DMS114 treated with DMSO at 0.1 percent for 48 hours (cell line): ENCODE measurements around the gene MBL2.

Experiments
- DNase-seq: peaks from one replicate; lab custom pipeline; 2025; ENCODE audit not compliant: unreplicated experiment; lab: John Stamatoyannopoulos, UW

The MBL2 gene

DNA sequence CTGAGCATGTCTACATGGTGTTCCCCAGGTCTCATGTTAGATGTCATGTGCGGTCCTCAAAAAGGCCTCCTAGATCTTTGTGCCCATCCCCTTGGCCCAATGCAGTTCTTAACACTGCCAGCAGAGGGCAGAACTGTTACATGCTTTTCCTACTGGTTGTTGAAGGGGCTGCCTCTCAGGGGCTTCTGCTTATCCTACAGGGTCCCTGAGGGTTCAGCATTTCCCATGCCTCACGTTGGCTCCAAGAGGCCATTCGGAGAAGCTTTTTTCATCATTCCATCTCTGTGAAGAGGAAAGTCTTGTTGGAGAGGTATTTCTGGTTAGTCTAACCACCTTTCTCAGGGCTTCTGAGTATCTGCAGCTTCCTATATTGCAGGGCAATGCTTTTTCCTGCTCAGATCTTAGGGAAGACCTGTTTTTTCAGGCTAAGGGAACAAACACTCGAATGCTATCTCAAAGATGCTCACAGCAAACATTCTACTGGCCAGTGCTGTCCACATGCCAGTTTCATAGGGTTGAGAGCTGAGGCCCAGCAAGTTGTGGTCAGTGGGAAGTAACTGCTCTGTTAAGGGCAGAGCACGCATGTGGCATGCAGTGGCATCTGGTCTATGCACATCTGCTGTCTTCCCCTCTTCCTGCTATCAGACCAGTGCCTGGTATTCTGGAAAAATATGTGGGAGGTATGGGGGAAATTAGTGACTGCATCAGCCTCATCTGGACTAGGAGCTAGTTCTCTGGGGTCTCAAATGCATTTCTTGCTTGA, 31.5 kb downstream of the MBL2 start:
- peak; percentile 21 for DNase-seq

- DNase-seq, result no peak
Measured at GRCh38 chr10:52740155-52740549, 32.4 kb downstream of the MBL2 start.

- no peak for DNase-seq
Measured at GRCh38 chr10:52739380-52740154, 33.0 kb downstream of the MBL2 start.

GRCh38 chr10:52738951-52739350, 33.6 kb downstream of the MBL2 start:
- DNase-seq, result no peak

DNA sequence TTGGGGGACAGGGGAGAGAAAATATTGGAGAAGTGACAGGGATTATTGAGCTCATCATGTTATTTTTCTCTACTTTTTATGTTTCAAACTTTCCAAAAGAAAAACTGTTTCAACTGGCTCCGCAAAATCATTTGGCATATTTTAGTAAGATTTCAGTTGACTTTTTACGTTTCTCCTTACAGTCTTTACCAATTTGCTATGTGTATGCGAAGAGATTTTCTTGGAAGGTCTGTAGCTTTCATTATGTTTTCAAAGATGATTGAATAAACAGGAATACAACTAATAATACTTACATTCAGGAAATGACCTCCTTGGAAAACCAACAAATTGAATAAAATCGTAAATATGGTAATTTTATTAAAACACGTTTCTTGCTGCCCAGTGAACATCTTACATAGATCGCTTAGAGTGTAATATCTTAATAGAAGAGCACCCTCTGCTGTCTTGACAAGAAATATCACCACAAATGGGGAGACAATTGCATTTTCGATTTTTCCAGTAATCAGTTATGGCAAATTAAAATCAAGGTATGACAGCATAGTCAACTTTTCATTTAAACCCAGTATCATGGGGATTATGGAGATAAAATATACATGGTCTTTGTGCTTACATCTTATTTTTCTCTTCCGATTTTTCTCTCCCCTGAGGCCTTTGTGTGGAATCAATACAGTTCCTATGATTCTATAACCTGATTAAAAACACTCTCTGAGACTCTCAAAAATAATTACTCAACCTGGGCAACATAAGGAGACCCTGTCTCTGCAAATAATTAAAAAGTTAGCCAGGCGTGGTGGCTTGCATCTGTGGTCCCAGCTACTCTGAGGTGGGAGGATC, 43.1 kb downstream of the MBL2 start:
- peak; percentile 62 for DNase-seq

DNA sequence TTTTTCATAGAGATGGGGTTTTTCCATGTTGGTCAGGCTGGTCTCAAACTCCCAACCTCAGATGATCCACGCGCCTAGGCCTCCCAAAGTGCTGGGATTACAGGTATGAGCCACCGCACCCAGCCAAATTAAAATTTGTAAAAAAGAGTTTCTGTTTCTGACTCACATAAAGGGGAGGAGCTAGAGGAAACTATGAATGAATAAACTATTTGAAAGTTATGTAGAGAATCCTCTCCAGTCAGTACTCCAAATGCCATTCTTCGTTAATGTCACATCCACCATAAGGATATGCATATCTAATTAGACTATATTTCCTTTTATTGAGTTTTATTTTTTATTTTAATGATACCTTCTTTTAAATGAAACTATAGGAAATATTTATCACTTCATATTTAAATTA, 52.6 kb downstream of the MBL2 start:
- DNase-seq, result no peak
